Measurements from ENCODE around the gene EVI5L.
"Not testable (repeated sequence)": the region's sequence is repeated elsewhere in the genome, so short reads cannot be mapped to it uniquely, and the experiment has no call there.

EVI5L gene

GRCh38 chr19:7829561-7830271 is at the start of gene EVI5L:
TSS of gene EVI5L (plus strand) at chr19:7830218. CDS start at chr19:7846543, 16,325 bp downstream.
- DNase-seq (ENCODE audit: low read depth): peak; percentile 98

GRCh38 chr19:7781157-7781556 is 48.9 kb upstream of the EVI5L start:
- DNase-seq (ENCODE audit: low read depth): no peak

- no peak for DNase-seq (ENCODE audit: low read depth)
Measured at GRCh38 chr19:7783991-7784423, 46.0 kb upstream of the EVI5L start.

- no peak for DNase-seq (ENCODE audit: low read depth)
Measured at GRCh38 chr19:7784856-7785255, 45.2 kb upstream of the EVI5L start.

- DNase-seq (ENCODE audit: low read depth): no peak
Measured at GRCh38 chr19:7787141-7787540, 42.9 kb upstream of the EVI5L start.

GRCh38 chr19:7787602-7788177 is 42.3 kb upstream of the EVI5L start:
- DNase-seq (ENCODE audit: low read depth): no peak

GRCh38 chr19:7788178-7788932 is 41.7 kb upstream of the EVI5L start:
- DNase-seq (ENCODE audit: low read depth): no peak

- no peak for DNase-seq (ENCODE audit: low read depth)
Measured at GRCh38 chr19:7788933-7789323, 41.1 kb upstream of the EVI5L start.

- no peak for DNase-seq (ENCODE audit: low read depth)
Measured at GRCh38 chr19:7789447-7789846, 40.6 kb upstream of the EVI5L start.

- no peak for DNase-seq (ENCODE audit: low read depth)
Measured at GRCh38 chr19:7790416-7790815, 39.6 kb upstream of the EVI5L start.

GRCh38 chr19:7792281-7792680 is 37.7 kb upstream of the EVI5L start:
- DNase-seq (ENCODE audit: low read depth): no peak

GRCh38 chr19:7792701-7793100 is 37.3 kb upstream of the EVI5L start:
- DNase-seq (ENCODE audit: low read depth): not testable (repeated sequence)

- DNase-seq (ENCODE audit: low read depth): no peak
Measured at GRCh38 chr19:7793493-7793892, 36.5 kb upstream of the EVI5L start.

- DNase-seq (ENCODE audit: low read depth): no peak
Measured at GRCh38 chr19:7795555-7796161, 34.4 kb upstream of the EVI5L start.

- peak; percentile 48 for DNase-seq (ENCODE audit: low read depth)
Measured at GRCh38 chr19:7799640-7800355, 30.2 kb upstream of the EVI5L start.

GRCh38 chr19:7801020-7801570 is 28.9 kb upstream of the EVI5L start:
- no peak for DNase-seq (ENCODE audit: low read depth)

GRCh38 chr19:7806234-7806633 is 23.8 kb upstream of the EVI5L start:
- no peak for DNase-seq (ENCODE audit: low read depth)

GRCh38 chr19:7806876-7807275 is 23.1 kb upstream of the EVI5L start:
- DNase-seq (ENCODE audit: low read depth): no peak

GRCh38 chr19:7808108-7808507 is 21.9 kb upstream of the EVI5L start:
- DNase-seq (ENCODE audit: low read depth): no peak

- DNase-seq (ENCODE audit: low read depth): no peak
Measured at GRCh38 chr19:7811989-7812388, 18.0 kb upstream of the EVI5L start.

- DNase-seq (ENCODE audit: low read depth): no peak
Measured at GRCh38 chr19:7815325-7815724, 14.7 kb upstream of the EVI5L start.

GRCh38 chr19:7816040-7816439 is 14.0 kb upstream of the EVI5L start:
- DNase-seq (ENCODE audit: low read depth): not testable (repeated sequence)
